ENCODE data around the gene DMRT1. TPM values are rescaled to one million over a fixed set of nuclear protein-coding genes. Genes with fewer than 3 reads are reported as not detected.
A peak's percentile ranks its signal among the peaks of the same experiment; 100 is the strongest.

DMRT1 gene
- total RNA-seq, 1 experiment from 2014 or later: not detected

DNA sequence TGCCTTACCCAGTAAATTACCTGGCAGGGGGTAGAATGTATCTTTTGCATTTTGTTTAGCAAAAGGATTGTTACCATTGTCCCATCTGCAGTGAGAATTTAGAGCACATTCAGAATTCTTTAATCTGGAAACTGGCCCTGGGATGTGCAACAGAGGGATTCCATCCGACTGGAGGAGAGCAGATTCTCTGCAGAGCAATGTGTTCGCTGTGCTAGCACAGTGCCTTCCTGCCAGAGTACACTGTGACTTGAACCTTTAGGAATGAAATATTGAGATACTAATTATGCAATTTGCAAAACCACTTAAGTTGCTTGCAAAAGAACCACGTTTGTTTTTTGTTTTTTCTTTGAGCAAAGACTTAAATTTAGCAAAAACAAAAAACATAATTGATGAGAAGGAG lies 22.5 kb upstream of the DMRT1 start (continued):
- TF ChIP-seq, protein P1, sequence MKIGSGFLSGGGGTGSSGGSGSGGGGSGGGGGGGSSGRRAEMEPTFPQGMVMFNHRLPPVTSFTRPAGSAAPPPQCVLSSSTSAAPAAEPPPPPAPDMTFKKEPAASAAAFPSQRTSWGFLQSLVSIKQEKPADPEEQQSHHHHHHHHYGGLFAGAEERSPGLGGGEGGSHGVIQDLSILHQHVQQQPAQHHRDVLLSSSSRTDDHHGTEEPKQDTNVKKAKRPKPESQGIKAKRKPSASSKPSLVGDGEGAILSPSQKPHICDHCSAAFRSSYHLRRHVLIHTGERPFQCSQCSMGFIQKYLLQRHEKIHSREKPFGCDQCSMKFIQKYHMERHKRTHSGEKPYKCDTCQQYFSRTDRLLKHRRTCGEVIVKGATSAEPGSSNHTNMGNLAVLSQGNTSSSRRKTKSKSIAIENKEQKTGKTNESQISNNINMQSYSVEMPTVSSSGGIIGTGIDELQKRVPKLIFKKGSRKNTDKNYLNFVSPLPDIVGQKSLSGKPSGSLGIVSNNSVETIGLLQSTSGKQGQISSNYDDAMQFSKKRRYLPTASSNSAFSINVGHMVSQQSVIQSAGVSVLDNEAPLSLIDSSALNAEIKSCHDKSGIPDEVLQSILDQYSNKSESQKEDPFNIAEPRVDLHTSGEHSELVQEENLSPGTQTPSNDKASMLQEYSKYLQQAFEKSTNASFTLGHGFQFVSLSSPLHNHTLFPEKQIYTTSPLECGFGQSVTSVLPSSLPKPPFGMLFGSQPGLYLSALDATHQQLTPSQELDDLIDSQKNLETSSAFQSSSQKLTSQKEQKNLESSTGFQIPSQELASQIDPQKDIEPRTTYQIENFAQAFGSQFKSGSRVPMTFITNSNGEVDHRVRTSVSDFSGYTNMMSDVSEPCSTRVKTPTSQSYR (CRISPR knock-in tag; IDR thresholded peaks at IDR 0.05): no peak
- TF ChIP-seq CBFB (CRISPR knock-in tag; IDR thresholded peaks at IDR 0.05; ENCODE audit: low read depth): no peak
- TF ChIP-seq, protein P2, sequence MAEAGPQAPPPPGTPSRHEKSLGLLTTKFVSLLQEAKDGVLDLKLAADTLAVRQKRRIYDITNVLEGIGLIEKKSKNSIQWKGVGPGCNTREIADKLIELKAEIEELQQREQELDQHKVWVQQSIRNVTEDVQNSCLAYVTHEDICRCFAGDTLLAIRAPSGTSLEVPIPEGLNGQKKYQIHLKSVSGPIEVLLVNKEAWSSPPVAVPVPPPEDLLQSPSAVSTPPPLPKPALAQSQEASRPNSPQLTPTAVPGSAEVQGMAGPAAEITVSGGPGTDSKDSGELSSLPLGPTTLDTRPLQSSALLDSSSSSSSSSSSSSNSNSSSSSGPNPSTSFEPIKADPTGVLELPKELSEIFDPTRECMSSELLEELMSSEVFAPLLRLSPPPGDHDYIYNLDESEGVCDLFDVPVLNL (CRISPR knock-in tag; IDR thresholded peaks at IDR 0.05; ENCODE audit: borderline replicate concordance, low read depth): no peak
- TF ChIP-seq, protein P3, sequence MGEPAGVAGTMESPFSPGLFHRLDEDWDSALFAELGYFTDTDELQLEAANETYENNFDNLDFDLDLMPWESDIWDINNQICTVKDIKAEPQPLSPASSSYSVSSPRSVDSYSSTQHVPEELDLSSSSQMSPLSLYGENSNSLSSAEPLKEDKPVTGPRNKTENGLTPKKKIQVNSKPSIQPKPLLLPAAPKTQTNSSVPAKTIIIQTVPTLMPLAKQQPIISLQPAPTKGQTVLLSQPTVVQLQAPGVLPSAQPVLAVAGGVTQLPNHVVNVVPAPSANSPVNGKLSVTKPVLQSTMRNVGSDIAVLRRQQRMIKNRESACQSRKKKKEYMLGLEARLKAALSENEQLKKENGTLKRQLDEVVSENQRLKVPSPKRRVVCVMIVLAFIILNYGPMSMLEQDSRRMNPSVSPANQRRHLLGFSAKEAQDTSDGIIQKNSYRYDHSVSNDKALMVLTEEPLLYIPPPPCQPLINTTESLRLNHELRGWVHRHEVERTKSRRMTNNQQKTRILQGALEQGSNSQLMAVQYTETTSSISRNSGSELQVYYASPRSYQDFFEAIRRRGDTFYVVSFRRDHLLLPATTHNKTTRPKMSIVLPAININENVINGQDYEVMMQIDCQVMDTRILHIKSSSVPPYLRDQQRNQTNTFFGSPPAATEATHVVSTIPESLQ (CRISPR knock-in tag; IDR thresholded peaks at IDR 0.05): no peak
- TF ChIP-seq, protein P4, sequence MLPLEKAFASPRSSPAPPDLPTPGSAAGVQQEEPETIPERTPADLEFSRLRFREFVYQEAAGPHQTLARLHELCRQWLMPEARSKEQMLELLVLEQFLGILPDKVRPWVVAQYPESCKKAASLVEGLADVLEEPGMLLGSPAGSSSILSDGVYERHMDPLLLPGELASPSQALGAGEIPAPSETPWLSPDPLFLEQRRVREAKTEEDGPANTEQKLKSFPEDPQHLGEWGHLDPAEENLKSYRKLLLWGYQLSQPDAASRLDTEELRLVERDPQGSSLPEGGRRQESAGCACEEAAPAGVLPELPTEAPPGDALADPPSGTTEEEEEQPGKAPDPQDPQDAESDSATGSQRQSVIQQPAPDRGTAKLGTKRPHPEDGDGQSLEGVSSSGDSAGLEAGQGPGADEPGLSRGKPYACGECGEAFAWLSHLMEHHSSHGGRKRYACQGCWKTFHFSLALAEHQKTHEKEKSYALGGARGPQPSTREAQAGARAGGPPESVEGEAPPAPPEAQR (CRISPR knock-in tag; IDR thresholded peaks at IDR 0.05): no peak
- TF ChIP-seq, protein P5, sequence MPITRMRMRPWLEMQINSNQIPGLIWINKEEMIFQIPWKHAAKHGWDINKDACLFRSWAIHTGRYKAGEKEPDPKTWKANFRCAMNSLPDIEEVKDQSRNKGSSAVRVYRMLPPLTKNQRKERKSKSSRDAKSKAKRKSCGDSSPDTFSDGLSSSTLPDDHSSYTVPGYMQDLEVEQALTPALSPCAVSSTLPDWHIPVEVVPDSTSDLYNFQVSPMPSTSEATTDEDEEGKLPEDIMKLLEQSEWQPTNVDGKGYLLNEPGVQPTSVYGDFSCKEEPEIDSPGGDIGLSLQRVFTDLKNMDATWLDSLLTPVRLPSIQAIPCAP (CRISPR knock-in tag; IDR thresholded peaks at IDR 0.05): no peak

DNA sequence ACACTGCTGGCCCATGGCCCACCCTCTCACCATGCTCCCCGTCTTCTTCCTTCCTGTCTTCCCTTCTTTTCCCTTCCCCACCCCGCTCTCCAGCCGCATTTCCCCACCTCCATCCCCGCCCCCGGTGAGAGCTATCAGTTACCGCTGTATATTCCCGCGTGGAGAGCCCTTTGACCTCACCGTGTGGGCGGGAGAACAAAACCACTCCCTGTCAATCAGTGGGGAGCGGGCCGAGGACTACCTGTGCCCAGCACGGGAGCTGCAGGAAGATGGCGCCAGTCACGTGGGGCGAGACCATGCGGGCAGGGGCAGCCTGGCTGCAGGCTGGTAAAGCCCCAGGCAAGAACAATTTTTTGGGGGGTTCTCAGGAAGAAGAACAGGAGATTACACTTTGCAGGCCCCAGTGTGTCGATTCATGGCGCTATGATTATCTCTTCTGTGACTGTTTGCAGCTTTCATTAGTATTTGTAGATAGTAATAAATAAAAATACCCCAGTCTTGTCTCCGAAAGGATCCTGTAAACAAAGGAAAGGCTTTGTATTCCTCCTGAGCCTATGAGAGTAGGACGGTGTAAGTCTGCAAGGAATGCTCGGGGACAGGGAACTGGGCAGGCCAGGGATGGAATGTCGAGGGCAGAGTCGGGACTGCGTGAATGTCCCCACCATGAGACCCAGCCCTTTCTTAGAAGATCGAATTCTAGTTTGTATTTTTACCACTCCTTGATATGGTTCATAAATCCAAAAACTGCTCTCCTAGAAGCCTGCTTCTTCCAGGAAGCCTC lies 14.8 kb upstream of the DMRT1 start:
- Mint-ChIP-seq H3K27me3 (ENCODE audit: low read depth) (peaks cover 24% of the 10 kb centered on the region), H3K4me1 (peaks cover 8% of the 10 kb centered on the region; the same call in 1 of the 2 replicates), H3K27ac (no peak overlapping the region), H3K36me3 (no peaks in the 10 kb centered on the region), H3K4me3 (peak overlapping the region; percentile 10; the same call in 1 of the 2 replicates), H3K9me3 (no peaks in the 10 kb centered on the region)
- ChIA-PET CTCF (interaction anchor here (0.7 to 1.8 kb wide), 4 partner anchors 18 to 183 kb away, joined by 3 to 4 read pairs (median 3); no protein-coding TSS in a partner anchor), POLR2A (no interaction called here)
- ATAC-seq (peak; percentile 94), DNase-seq (ENCODE audit: low spot score) (peak; percentile 54)
- no peak for TF ChIP-seq ESRRA (CRISPR knock-in tag; IDR thresholded peaks at IDR 0.05; ENCODE audit: borderline replicate concordance)
- TF ChIP-seq, protein P6, sequence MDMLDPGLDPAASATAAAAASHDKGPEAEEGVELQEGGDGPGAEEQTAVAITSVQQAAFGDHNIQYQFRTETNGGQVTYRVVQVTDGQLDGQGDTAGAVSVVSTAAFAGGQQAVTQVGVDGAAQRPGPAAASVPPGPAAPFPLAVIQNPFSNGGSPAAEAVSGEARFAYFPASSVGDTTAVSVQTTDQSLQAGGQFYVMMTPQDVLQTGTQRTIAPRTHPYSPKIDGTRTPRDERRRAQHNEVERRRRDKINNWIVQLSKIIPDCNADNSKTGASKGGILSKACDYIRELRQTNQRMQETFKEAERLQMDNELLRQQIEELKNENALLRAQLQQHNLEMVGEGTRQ (CRISPR knock-in tag; IDR thresholded peaks at IDR 0.05): peak; percentile 88
- TF ChIP-seq, protein P7, sequence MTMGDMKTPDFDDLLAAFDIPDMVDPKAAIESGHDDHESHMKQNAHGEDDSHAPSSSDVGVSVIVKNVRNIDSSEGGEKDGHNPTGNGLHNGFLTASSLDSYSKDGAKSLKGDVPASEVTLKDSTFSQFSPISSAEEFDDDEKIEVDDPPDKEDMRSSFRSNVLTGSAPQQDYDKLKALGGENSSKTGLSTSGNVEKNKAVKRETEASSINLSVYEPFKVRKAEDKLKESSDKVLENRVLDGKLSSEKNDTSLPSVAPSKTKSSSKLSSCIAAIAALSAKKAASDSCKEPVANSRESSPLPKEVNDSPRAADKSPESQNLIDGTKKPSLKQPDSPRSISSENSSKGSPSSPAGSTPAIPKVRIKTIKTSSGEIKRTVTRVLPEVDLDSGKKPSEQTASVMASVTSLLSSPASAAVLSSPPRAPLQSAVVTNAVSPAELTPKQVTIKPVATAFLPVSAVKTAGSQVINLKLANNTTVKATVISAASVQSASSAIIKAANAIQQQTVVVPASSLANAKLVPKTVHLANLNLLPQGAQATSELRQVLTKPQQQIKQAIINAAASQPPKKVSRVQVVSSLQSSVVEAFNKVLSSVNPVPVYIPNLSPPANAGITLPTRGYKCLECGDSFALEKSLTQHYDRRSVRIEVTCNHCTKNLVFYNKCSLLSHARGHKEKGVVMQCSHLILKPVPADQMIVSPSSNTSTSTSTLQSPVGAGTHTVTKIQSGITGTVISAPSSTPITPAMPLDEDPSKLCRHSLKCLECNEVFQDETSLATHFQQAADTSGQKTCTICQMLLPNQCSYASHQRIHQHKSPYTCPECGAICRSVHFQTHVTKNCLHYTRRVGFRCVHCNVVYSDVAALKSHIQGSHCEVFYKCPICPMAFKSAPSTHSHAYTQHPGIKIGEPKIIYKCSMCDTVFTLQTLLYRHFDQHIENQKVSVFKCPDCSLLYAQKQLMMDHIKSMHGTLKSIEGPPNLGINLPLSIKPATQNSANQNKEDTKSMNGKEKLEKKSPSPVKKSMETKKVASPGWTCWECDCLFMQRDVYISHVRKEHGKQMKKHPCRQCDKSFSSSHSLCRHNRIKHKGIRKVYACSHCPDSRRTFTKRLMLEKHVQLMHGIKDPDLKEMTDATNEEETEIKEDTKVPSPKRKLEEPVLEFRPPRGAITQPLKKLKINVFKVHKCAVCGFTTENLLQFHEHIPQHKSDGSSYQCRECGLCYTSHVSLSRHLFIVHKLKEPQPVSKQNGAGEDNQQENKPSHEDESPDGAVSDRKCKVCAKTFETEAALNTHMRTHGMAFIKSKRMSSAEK (CRISPR knock-in tag; IDR thresholded peaks at IDR 0.05; ENCODE audit: borderline replicate concordance): 0 out of 2 replicates have a peak, but pooled peaks have one; percentile 78
- TF ChIP-seq, protein P8, sequence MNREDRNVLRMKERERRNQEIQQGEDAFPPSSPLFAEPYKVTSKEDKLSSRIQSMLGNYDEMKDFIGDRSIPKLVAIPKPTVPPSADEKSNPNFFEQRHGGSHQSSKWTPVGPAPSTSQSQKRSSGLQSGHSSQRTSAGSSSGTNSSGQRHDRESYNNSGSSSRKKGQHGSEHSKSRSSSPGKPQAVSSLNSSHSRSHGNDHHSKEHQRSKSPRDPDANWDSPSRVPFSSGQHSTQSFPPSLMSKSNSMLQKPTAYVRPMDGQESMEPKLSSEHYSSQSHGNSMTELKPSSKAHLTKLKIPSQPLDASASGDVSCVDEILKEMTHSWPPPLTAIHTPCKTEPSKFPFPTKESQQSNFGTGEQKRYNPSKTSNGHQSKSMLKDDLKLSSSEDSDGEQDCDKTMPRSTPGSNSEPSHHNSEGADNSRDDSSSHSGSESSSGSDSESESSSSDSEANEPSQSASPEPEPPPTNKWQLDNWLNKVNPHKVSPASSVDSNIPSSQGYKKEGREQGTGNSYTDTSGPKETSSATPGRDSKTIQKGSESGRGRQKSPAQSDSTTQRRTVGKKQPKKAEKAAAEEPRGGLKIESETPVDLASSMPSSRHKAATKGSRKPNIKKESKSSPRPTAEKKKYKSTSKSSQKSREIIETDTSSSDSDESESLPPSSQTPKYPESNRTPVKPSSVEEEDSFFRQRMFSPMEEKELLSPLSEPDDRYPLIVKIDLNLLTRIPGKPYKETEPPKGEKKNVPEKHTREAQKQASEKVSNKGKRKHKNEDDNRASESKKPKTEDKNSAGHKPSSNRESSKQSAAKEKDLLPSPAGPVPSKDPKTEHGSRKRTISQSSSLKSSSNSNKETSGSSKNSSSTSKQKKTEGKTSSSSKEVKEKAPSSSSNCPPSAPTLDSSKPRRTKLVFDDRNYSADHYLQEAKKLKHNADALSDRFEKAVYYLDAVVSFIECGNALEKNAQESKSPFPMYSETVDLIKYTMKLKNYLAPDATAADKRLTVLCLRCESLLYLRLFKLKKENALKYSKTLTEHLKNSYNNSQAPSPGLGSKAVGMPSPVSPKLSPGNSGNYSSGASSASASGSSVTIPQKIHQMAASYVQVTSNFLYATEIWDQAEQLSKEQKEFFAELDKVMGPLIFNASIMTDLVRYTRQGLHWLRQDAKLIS (CRISPR knock-in tag; IDR thresholded peaks at IDR 0.05; ENCODE audit: borderline replicate concordance): no peak
- no peak for TF ChIP-seq ATF1 (CRISPR knock-in tag; IDR thresholded peaks at IDR 0.05)
- TF ChIP-seq, protein P9, sequence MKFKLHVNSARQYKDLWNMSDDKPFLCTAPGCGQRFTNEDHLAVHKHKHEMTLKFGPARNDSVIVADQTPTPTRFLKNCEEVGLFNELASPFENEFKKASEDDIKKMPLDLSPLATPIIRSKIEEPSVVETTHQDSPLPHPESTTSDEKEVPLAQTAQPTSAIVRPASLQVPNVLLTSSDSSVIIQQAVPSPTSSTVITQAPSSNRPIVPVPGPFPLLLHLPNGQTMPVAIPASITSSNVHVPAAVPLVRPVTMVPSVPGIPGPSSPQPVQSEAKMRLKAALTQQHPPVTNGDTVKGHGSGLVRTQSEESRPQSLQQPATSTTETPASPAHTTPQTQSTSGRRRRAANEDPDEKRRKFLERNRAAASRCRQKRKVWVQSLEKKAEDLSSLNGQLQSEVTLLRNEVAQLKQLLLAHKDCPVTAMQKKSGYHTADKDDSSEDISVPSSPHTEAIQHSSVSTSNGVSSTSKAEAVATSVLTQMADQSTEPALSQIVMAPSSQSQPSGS (CRISPR knock-in tag; IDR thresholded peaks at IDR 0.05; ENCODE audit: borderline replicate concordance, low read depth): no peak
- TF ChIP-seq SMAD4 (CRISPR knock-in tag; IDR thresholded peaks at IDR 0.05): no peak
